Stimulated activated naive CD8-positive, alpha-beta T cell treated with anti-CD3 and anti-CD28 coated beads, Interleukin-15, amount 100 ng/mL, for 72 hours (primary cell): ENCODE measurements around the gene DKK3.

Experiments used
- ATAC-seq: fragments of 150-1000 bp; cut with Tn5 transposase; 2 replicates; pipeline ENCODE4 v1.10.0; 2021; ENCODE audit warnings: mild to moderate bottlenecking, moderate library complexity
- DNase-seq, 2 donors: peaks; one replicate each; pipeline ENCODE4 v3.0.0; 2021 to 2022
- H3K27ac Mint-ChIP-seq, 2 donors: one replicate each; pipeline ENCODE4 v1.8.0; 2022; ENCODE audit warnings: mild to moderate bottlenecking in 2 of 2, mixed read lengths in 2 of 2, moderate library complexity in 2 of 2
- H3K27me3 Mint-ChIP-seq: one replicate; pipeline ENCODE4 v1.8.0; 2022; ENCODE audit warnings: mixed read lengths
- H3K4me1 Mint-ChIP-seq: one replicate; pipeline ENCODE4 v1.8.0; 2022; ENCODE audit warnings: mild to moderate bottlenecking, mixed read lengths
- H3K4me3 Mint-ChIP-seq, 2 donors: one replicate each; pipeline ENCODE4 v1.8.0; 2022; ENCODE audit warnings: mild to moderate bottlenecking in 2 of 2, mixed read lengths in 2 of 2, moderate library complexity in 1 of 2
- H3K9me3 Mint-ChIP-seq, 2 donors: one replicate each; pipeline ENCODE4 v1.8.0; 2022; ENCODE audit warnings: mixed read lengths in 2 of 2

DKK3 gene

GRCh38 chr11:12017243-12017678 lies 8.8 kb upstream of the DKK3 start:
- DNase-seq (no peak), ATAC-seq (no peak)
- Mint-ChIP-seq H3K27ac (no peak overlapping the region), H3K4me3 (no peak overlapping the region), H3K9me3 (peaks cover 0 to under 1% of the 10 kb centered on the region in 2 donors), H3K4me1 (no peaks in the 10 kb centered on the region), H3K27me3 (peaks cover 39% of the 10 kb centered on the region)

GRCh38 chr11:12016246-12016645 lies 7.8 kb upstream of the DKK3 start:
- H3K4me1 Mint-ChIP-seq, result no peaks in the 10 kb centered on the region
- no peaks in the 10 kb centered on the region for H3K9me3 Mint-ChIP-seq
- no peak for ATAC-seq
- H3K4me3 Mint-ChIP-seq, result no peak overlapping the region
- peaks cover 37% of the 10 kb centered on the region for H3K27me3 Mint-ChIP-seq
- DNase-seq, result no peak
- no peak overlapping the region for H3K27ac Mint-ChIP-seq

GRCh38 chr11:12015486-12015885 lies 7.1 kb upstream of the DKK3 start:
- Mint-ChIP-seq H3K27me3 (peaks cover 45% of the 10 kb centered on the region), H3K4me1 (no peaks in the 10 kb centered on the region), H3K9me3 (no peaks in the 10 kb centered on the region), H3K27ac (no peak overlapping the region), H3K4me3 (no peak overlapping the region)
- DNase-seq (no peak), ATAC-seq (no peak)

- H3K27me3 Mint-ChIP-seq, result peaks cover 62% of the 10 kb centered on the region
- H3K27ac Mint-ChIP-seq, result no peak overlapping the region
- H3K4me1 Mint-ChIP-seq, result peaks cover 10% of the 10 kb centered on the region
- no peaks in the 10 kb centered on the region for H3K9me3 Mint-ChIP-seq
- H3K4me3 Mint-ChIP-seq, result no peak overlapping the region
- ATAC-seq (no peak), DNase-seq (no peak)
Observed at GRCh38 chr11:12013781-12014180, 5.4 kb upstream of the DKK3 start.

GRCh38 chr11:12009617-12010321 lies 1.3 kb upstream of the DKK3 start:
- DNase-seq (no peak), ATAC-seq (no peak)
- Mint-ChIP-seq H3K4me1 (peaks cover 26% of the 10 kb centered on the region), H3K27me3 (peaks cover 96% of the 10 kb centered on the region), H3K27ac (no peak overlapping the region), H3K9me3 (no peaks in the 10 kb centered on the region), H3K4me3 (peak overlapping the region; percentile 75 to 79)

- peak overlapping the region in 1 of 2 donors; percentile 47 for H3K27ac Mint-ChIP-seq
- no peak for DNase-seq
- H3K9me3 Mint-ChIP-seq, result no peaks in the 10 kb centered on the region
- H3K27me3 Mint-ChIP-seq, result peaks cover 96% of the 10 kb centered on the region
- H3K4me3 Mint-ChIP-seq, result peak overlapping the region; percentile 75 to 79
- peak; percentile 71 for ATAC-seq
- H3K4me1 Mint-ChIP-seq, result peaks cover 26% of the 10 kb centered on the region
Observed at GRCh38 chr11:12008790-12009616, 577 bp upstream of the DKK3 start.

- Mint-ChIP-seq H3K27ac (no peak overlapping the region), H3K4me1 (peaks cover 26% of the 10 kb centered on the region), H3K9me3 (no peaks in the 10 kb centered on the region), H3K4me3 (no peak overlapping the region), H3K27me3 (peaks cover 95% of the 10 kb centered on the region)
- ATAC-seq (no peak), DNase-seq (no peak)
Observed at GRCh38 chr11:12007230-12007593, 1.2 kb downstream of the DKK3 start.

GRCh38 chr11:12006552-12007229 lies 1.7 kb downstream of the DKK3 start:
- DNase-seq (no peak), ATAC-seq (no peak)
- Mint-ChIP-seq H3K4me1 (peaks cover 26% of the 10 kb centered on the region), H3K27ac (no peak overlapping the region), H3K9me3 (no peaks in the 10 kb centered on the region), H3K4me3 (no peak overlapping the region), H3K27me3 (peaks cover 95% of the 10 kb centered on the region)

GRCh38 chr11:12005476-12005875 lies 3.0 kb downstream of the DKK3 start:
- Mint-ChIP-seq H3K27me3 (peaks cover 89% of the 10 kb centered on the region), H3K9me3 (no peaks in the 10 kb centered on the region), H3K27ac (no peak overlapping the region), H3K4me3 (no peak overlapping the region), H3K4me1 (peaks cover 26% of the 10 kb centered on the region)
- ATAC-seq (no peak), DNase-seq (no peak)

GRCh38 chr11:12005061-12005460 lies 3.4 kb downstream of the DKK3 start:
- DNase-seq (no peak), ATAC-seq (no peak)
- Mint-ChIP-seq H3K27me3 (peaks cover 85% of the 10 kb centered on the region), H3K4me3 (no peak overlapping the region), H3K4me1 (peaks cover 26% of the 10 kb centered on the region), H3K9me3 (no peaks in the 10 kb centered on the region), H3K27ac (no peak overlapping the region)

- no peak overlapping the region for H3K4me3 Mint-ChIP-seq
- no peak overlapping the region for H3K27ac Mint-ChIP-seq
- peaks cover 73% of the 10 kb centered on the region for H3K27me3 Mint-ChIP-seq
- no peaks in the 10 kb centered on the region for H3K9me3 Mint-ChIP-seq
- H3K4me1 Mint-ChIP-seq, result peaks cover 19% of the 10 kb centered on the region
- DNase-seq, result no peak
- no peak for ATAC-seq
Observed at GRCh38 chr11:12003815-12004214, 4.6 kb downstream of the DKK3 start.

- no peaks in the 10 kb centered on the region for H3K9me3 Mint-ChIP-seq
- H3K4me1 Mint-ChIP-seq, result peaks cover 19% of the 10 kb centered on the region
- DNase-seq, result no peak
- peaks cover 68% of the 10 kb centered on the region for H3K27me3 Mint-ChIP-seq
- H3K27ac Mint-ChIP-seq, result no peak overlapping the region
- H3K4me3 Mint-ChIP-seq, result no peak overlapping the region
- no peak for ATAC-seq
Observed at GRCh38 chr11:12003336-12003735, 5.1 kb downstream of the DKK3 start.

- no peaks in the 10 kb centered on the region for H3K9me3 Mint-ChIP-seq
- DNase-seq (no peak), ATAC-seq (no peak)
- H3K4me1 Mint-ChIP-seq, result peaks cover 9% of the 10 kb centered on the region
- H3K27ac Mint-ChIP-seq, result no peak overlapping the region
- H3K27me3 Mint-ChIP-seq, result peaks cover 64% of the 10 kb centered on the region
- no peak overlapping the region for H3K4me3 Mint-ChIP-seq
Observed at GRCh38 chr11:12001186-12001585, 7.2 kb downstream of the DKK3 start.

- no peak for ATAC-seq
- DNase-seq, result no peak
- Mint-ChIP-seq H3K27me3 (peaks cover 54% of the 10 kb centered on the region), H3K9me3 (no peaks in the 10 kb centered on the region), H3K4me3 (peak overlapping the region; percentile 35 to 40), H3K27ac (peak overlapping the region in 1 of 2 donors; percentile 37), H3K4me1 (peaks cover 9% of the 10 kb centered on the region)
Observed at GRCh38 chr11:11998091-11998781, 10.2 kb downstream of the DKK3 start.

- no peak overlapping the region for H3K4me3 Mint-ChIP-seq
- peak overlapping the region in 1 of 2 donors; percentile 80 for H3K27ac Mint-ChIP-seq
- ATAC-seq (no peak), DNase-seq (no peak)
- peaks cover 41% of the 10 kb centered on the region for H3K27me3 Mint-ChIP-seq
- no peaks in the 10 kb centered on the region for H3K9me3 Mint-ChIP-seq
- H3K4me1 Mint-ChIP-seq, result peaks cover 9% of the 10 kb centered on the region
Observed at GRCh38 chr11:11997049-11997322, 11.4 kb downstream of the DKK3 start.
